PC-9 (cell line): ENCODE data around the gene HS3ST2. TPM values are rescaled to one million over a fixed set of nuclear protein-coding genes. Genes with fewer than 3 reads are reported as not detected.

Source experiments
- BruUV-seq: library from RNA; stranded (reverse); fragments of 400-500 nt; replicated peaks from 2 replicates; lab custom pipeline; 2021; lab: Mats Ljungman, UMichigan
- CTCF ChIA-PET: fragments of 300-600 bp; sonication (Branson Sonifier 250); formaldehyde crosslinking; loops from one replicate; lab custom pipeline; 2022; ENCODE audit warnings: antibody characterized with exemption; lab: Charles Lee
- POLR2A ChIA-PET: fragments of 300-600 bp; sonication (Branson Sonifier 250); formaldehyde crosslinking; loops from one replicate; lab custom pipeline; 2022; ENCODE audit warnings: antibody characterized with exemption; ENCODE audit not compliant: unreplicated experiment; lab: Charles Lee
- DNase-seq, 2 experiments: peaks; one replicate each; pipeline versions ENCODE4 v3.0.0 to v3.0.0-alpha.2; 2015 to 2022; ENCODE audit warnings: mixed read lengths in 1 of 2
- H2AFZ ChIP-seq: fragments of 200-600 bp; sonication (generic); 2 replicates; pipeline ENCODE4 v1.8.1; 2017; ENCODE audit warnings: antibody characterized with exemption
- H3F3A ChIP-seq: fragments of 200-600 bp; sonication (generic); 2 replicates; pipeline ENCODE4 v1.8.1; 2017; ENCODE audit warnings: antibody characterized with exemption, mild to moderate bottlenecking, low read depth; ENCODE audit not compliant: insufficient read depth
- H3K27ac ChIP-seq: fragments of 200-600 bp; sonication (generic); 2 replicates; pipeline ENCODE4 v1.6.1; 2016; ENCODE audit warnings: mixed run types
- H3K27me3 ChIP-seq: fragments of 200-600 bp; sonication (generic); 2 replicates; pipeline ENCODE4 v1.6.1; 2016; ENCODE audit warnings: low read depth, mixed run types; ENCODE audit not compliant: insufficient read depth
- H3K36me3 ChIP-seq: fragments of 200-600 bp; sonication (generic); 2 replicates; pipeline ENCODE4 v1.6.1; 2016; ENCODE audit warnings: low read depth, mixed run types
- H3K4me1 ChIP-seq: fragments of 200-600 bp; sonication (generic); replicated peaks from 2 replicates; pipeline ENCODE4 v1.6.1; 2016; ENCODE audit warnings: mixed run types; ENCODE audit not compliant: insufficient read depth
- H3K4me2 ChIP-seq: fragments of 200-600 bp; sonication (generic); 2 replicates; pipeline ENCODE4 v1.6.1; 2017; ENCODE audit warnings: mixed run types
- H3K4me3 ChIP-seq: fragments of 200-600 bp; sonication (generic); 2 replicates; pipeline ENCODE4 v1.6.1; 2016; ENCODE audit warnings: mixed run types
- H3K79me2 ChIP-seq: fragments of 200-600 bp; sonication (generic); 2 replicates; pipeline ENCODE4 v1.6.1; 2017; ENCODE audit warnings: low read depth, mixed run types
- H3K9me2 ChIP-seq: fragments of 200-600 bp; sonication (generic); 2 replicates; pipeline ENCODE4 v1.8.1; 2017; ENCODE audit warnings: mild to moderate bottlenecking; ENCODE audit not compliant: insufficient read depth
- H3K9me3 ChIP-seq: fragments of 200-600 bp; sonication (generic); 2 replicates; pipeline ENCODE4 v1.8.1; 2016; ENCODE audit warnings: low read depth; ENCODE audit not compliant: insufficient read depth
- H4K20me1 ChIP-seq: fragments of 200-600 bp; sonication (generic); 2 replicates; pipeline ENCODE4 v1.8.1; 2017; ENCODE audit not compliant: insufficient read depth
- CTCF ChIP-seq: fragments of 200-600 bp; sonication (generic); conservative IDR thresholded peaks from 2 replicates; pipeline ENCODE4 v1.6.1; 2017; ENCODE audit warnings: mixed run types, antibody characterized with exemption, mild to moderate bottlenecking, moderate library complexity
- EZH2 ChIP-seq: fragments of 200-600 bp; sonication (generic); IDR thresholded peaks from 2 replicates; pipeline ENCODE4 v1.8.0; 2017; ENCODE audit warnings: antibody characterized with exemption, low read depth
- intact Hi-C: fragments of 100-400 bp; cut with micrococcal nuclease; formaldehyde crosslinking; loops from one replicate; pipeline ENCODE4 v1.10.0; 2022; ENCODE audit not compliant: unreplicated experiment
- total RNA-seq: library from RNA; stranded (reverse); gene quantifications from 2 replicates; pipeline ENCODE4 v1.2.3, GENCODE V29; 2021

HS3ST2 gene
- total RNA-seq, 1 experiment from 2014 or later: 1.1 TPM

GRCh38 chr16:22847100-22847499, 33.1 kb downstream of the HS3ST2 start:
- DNase-seq: no peak
- Histone ChIP-seq H3K36me3 (no peaks in the 10 kb centered on the region), H3K27ac (no peak overlapping the region), H3K4me3 (no peak overlapping the region), H4K20me1 (no peaks in the 10 kb centered on the region), H3K9me3 (no peaks in the 10 kb centered on the region), H3K27me3 (peaks cover 44% of the 10 kb centered on the region), H3F3A (no peaks in the 10 kb centered on the region), H3K9me2 (no peaks in the 10 kb centered on the region), H3K4me2 (no peak overlapping the region), H2AFZ (no peak overlapping the region), H3K4me1 (no peaks in the 10 kb centered on the region), H3K79me2 (no peaks in the 10 kb centered on the region)
- POLR2A ChIA-PET: no interaction called here
- BruUV-seq: no TSS peak
- CTCF ChIA-PET: no interaction called here
- TF ChIP-seq EZH2 (no peak), CTCF (no peak)
- intact Hi-C loops: no loop called here

GRCh38 chr16:22847690-22848089, 33.7 kb downstream of the HS3ST2 start:
- peaks cover 50% of the 10 kb centered on the region for H3K27me3 ChIP-seq

GRCh38 chr16:22848451-22848850, 34.5 kb downstream of the HS3ST2 start:
- Histone ChIP-seq H3K27me3 (peaks cover 56% of the 10 kb centered on the region), H3F3A (no peaks in the 10 kb centered on the region), H3K9me3 (no peaks in the 10 kb centered on the region), H3K4me2 (no peak overlapping the region), H3K4me3 (no peak overlapping the region), H4K20me1 (no peaks in the 10 kb centered on the region), H3K36me3 (no peaks in the 10 kb centered on the region), H3K79me2 (no peaks in the 10 kb centered on the region), H3K9me2 (no peaks in the 10 kb centered on the region), H2AFZ (no peak overlapping the region), H3K27ac (no peak overlapping the region), H3K4me1 (no peaks in the 10 kb centered on the region)
- intact Hi-C loops: no loop called here
- BruUV-seq: no TSS peak
- DNase-seq: no peak
- TF ChIP-seq CTCF (no peak), EZH2 (no peak)
- ChIA-PET CTCF (no interaction called here), POLR2A (no interaction called here)

More at GRCh38 chr16:22847690-22848089, 33.7 kb downstream of the HS3ST2 start:
- ChIA-PET CTCF (no interaction called here), POLR2A (no interaction called here)
- Histone ChIP-seq H3K79me2 (no peaks in the 10 kb centered on the region), H3K4me2 (no peak overlapping the region), H4K20me1 (no peaks in the 10 kb centered on the region), H3K9me3 (no peaks in the 10 kb centered on the region), H3F3A (no peaks in the 10 kb centered on the region), H3K36me3 (no peaks in the 10 kb centered on the region), H3K9me2 (no peaks in the 10 kb centered on the region), H3K27ac (no peak overlapping the region), H2AFZ (no peak overlapping the region), H3K4me1 (no peaks in the 10 kb centered on the region), H3K4me3 (no peak overlapping the region)
- TF ChIP-seq CTCF (no peak), EZH2 (no peak)
- intact Hi-C loops: no loop called here
- no peak for DNase-seq
- BruUV-seq: no TSS peak
